K562 (cell line): Measurements from ENCODE around the gene TMC5. TPM values are rescaled to one million over a fixed set of nuclear protein-coding genes. Genes with fewer than 3 reads are reported as not detected.
A peak's percentile ranks its signal among the peaks of the same experiment; 100 is the strongest.

Source experiments
- EWSR1 ChIP-seq: fragments of 450-650 bp; IDR thresholded peaks from 2 replicates; pipeline ENCODE4 v1.6.1; 2018; ENCODE audit warnings: borderline replicate concordance, mild to moderate bottlenecking, low read depth, moderate library complexity; ENCODE audit not compliant: partially characterized antibody
- FOS ChIP-seq: IDR thresholded peaks from 3 replicates; pipeline ENCODE4 v1.6.1; 2011; ENCODE audit not compliant: insufficient read length; ENCODE audit errors: extremely low read depth
- FOXA3 ChIP-seq, 2 experiments: fragments of 450-650 bp in 1 of 2; sonication (generic) in 1 of 2; formaldehyde crosslinking; IDR thresholded peaks in 1 of 2; conservative IDR thresholded peaks in 1 of 2; 2 replicates each; pipeline versions ENCODE4 v1.4.0 to v1.8.0; 2020 to 2022; ENCODE audit warnings: mild to moderate bottlenecking in 2 of 2, missing genetic modification reagents in 1 of 2
- PHF8 ChIP-seq: fragments of 200-600 bp; sonication (generic); IDR thresholded peaks from 2 replicates; pipeline ENCODE4 v1.6.1; 2012; ENCODE audit warnings: mixed run types, mild to moderate bottlenecking, inconsistent platforms, low read length, moderate library complexity, borderline replicate concordance
- RFX7 ChIP-seq: fragments of 250-450 bp; sonication (Bioruptor Pico); IDR thresholded peaks from 2 replicates; pipeline ENCODE4 v1.5.1; 2021; ENCODE audit warnings: mild to moderate bottlenecking
- YY1 ChIP-seq, 3 experiments: IDR thresholded peaks; 2 replicates each; pipeline ENCODE4 v1.6.1; 2011; ENCODE audit warnings: low read length in 2 of 3, mild to moderate bottlenecking in 2 of 3, moderate library complexity in 2 of 3, borderline replicate concordance in 1 of 3, control low read depth in 1 of 3, low read depth in 1 of 3; ENCODE audit not compliant: insufficient read depth in 3 of 3, insufficient replicate concordance in 2 of 3, control insufficient read depth in 1 of 3, insufficient read length in 1 of 3; ENCODE audit errors: extremely low read depth in 1 of 3
- ZNF644 ChIP-seq: fragments of 200-800 bp; sonication (Bioruptor generic); IDR thresholded peaks from 2 replicates; pipeline ENCODE4 v1.6.1; 2016; ENCODE audit warnings: low read depth, missing genetic modification characterization, missing compliant biosample characterization
- polyA plus RNA-seq, 8 experiments: library from polyadenylated mRNA; depleted of rRNA in 4 of 8; stranded (reverse) in 5 of 8; unstranded in 3 of 8; fragments of >200 nt; fragmentation: Nextera tagmentation in 2 of 8; fragmentation: Illumina TruSeq in 1 of 8; extraction: Ambion mirVana in 2 of 8; extraction: Trizol in 1 of 8; gene quantifications; 2 replicates each; pipeline versions ENCODE4 v1.2.1 to v1.2.3, GENCODE V29; 2011 to 2014; ENCODE audit warnings: inconsistent platforms in 1 of 8, missing spikeins in 1 of 8
- total RNA-seq, 7 experiments: library from RNA; depleted of rRNA in 6 of 7; stranded (reverse); fragments of >200 nt in 6 of 7; fragmentation: Illumina TruSeq in 2 of 7; extraction: Trizol in 2 of 7; gene quantifications; 2 replicates each; pipeline versions ENCODE4 v1.2.1 to v1.2.3, GENCODE V29; 2011 to 2021; ENCODE audit warnings: low replicate concordance in 1 of 7
- TF ChIP-seq, protein P1 (sequence below), 3 experiments: IDR thresholded peaks in 2 of 3; conservative IDR thresholded peaks in 1 of 3; 2 replicates each; pipeline ENCODE4 v1.5.1; 2011 to 2012; ENCODE audit warnings: low read length in 3 of 3, mild to moderate bottlenecking in 3 of 3, control low read depth in 2 of 3, improper control_type of control experiment in 1 of 3, inconsistent platforms in 1 of 3, low read depth in 1 of 3, mixed read lengths in 1 of 3, moderate library complexity in 1 of 3; ENCODE audit not compliant: insufficient read depth in 2 of 3
- TF ChIP-seq, protein P2 (sequence below), 2 experiments: fragments of 450-650 bp; formaldehyde crosslinking in 1 of 2; IDR thresholded peaks; 2 replicates each; pipeline versions ENCODE4 v1.4.0 to v1.6.1; 2014 to 2020; ENCODE audit warnings: mild to moderate bottlenecking in 2 of 2, borderline replicate concordance in 1 of 2, low read depth in 1 of 2
- TF ChIP-seq, protein P3 (sequence below): fragments of 450-650 bp; IDR thresholded peaks from 2 replicates; pipeline ENCODE4 v1.6.1; 2016; ENCODE audit warnings: mild to moderate bottlenecking
- TF ChIP-seq, protein P4 (sequence below): sonication (generic); formaldehyde crosslinking; IDR thresholded peaks from 2 replicates; pipeline ENCODE4 v1.5.0; 2020; ENCODE audit warnings: missing genetic modification reagents

TMC5 gene
- total and polyA plus RNA-seq, 9 of the 15 experiments (the other 6 are each of a cell fraction or from before 2014, with no cell fraction given), result 0.83 to 2.6 (median 1.6) TPM

DNA sequence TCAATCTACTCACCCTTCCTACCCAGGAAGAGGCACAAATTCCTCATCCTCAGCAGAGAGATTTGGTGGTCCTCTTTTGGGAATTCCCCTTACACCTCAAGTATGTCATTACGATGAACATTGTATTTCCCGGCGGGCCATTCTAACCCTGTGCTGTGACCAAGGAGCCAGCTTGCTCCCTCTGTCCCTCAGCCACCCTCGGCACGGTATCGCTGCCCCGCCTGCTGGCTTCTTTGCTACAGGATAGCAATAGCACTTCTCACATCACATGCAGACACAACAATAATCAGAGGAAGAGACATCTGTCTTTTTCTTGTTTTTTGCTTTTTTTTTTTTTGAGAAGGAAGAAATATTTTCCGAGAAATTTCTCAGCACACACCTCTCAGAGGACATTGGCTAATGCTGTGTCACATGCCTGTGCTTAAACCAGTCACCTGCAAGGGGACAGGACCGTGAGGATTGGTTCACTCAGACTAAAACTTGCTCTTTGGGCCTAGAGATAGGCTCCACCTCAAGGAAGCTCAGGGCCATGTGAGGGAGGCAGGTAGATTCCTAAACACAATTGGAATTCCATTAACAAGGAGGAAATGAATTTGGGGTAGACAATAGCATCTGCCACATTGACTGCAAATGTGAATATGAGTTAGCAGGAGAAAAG, 41.2 kb downstream of the TMC5 start (continued):
- TF ChIP-seq, protein P1, sequence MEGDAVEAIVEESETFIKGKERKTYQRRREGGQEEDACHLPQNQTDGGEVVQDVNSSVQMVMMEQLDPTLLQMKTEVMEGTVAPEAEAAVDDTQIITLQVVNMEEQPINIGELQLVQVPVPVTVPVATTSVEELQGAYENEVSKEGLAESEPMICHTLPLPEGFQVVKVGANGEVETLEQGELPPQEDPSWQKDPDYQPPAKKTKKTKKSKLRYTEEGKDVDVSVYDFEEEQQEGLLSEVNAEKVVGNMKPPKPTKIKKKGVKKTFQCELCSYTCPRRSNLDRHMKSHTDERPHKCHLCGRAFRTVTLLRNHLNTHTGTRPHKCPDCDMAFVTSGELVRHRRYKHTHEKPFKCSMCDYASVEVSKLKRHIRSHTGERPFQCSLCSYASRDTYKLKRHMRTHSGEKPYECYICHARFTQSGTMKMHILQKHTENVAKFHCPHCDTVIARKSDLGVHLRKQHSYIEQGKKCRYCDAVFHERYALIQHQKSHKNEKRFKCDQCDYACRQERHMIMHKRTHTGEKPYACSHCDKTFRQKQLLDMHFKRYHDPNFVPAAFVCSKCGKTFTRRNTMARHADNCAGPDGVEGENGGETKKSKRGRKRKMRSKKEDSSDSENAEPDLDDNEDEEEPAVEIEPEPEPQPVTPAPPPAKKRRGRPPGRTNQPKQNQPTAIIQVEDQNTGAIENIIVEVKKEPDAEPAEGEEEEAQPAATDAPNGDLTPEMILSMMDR (IDR thresholded peaks at IDR 0.05 in 2 of 3, conservative IDR thresholded peaks at IDR 0.05 in 1 of 3; ENCODE audit: insufficient read depth in 2 of 3, low read depth in 1 of 3, low read length in 3 of 3), result peak in 2 of 3 experiments; percentile 13 to 35; a peak in 2 of 6 replicates
- no peak for TF ChIP-seq YY1 (IDR thresholded peaks at IDR 0.05; ENCODE audit: borderline replicate concordance in 1 of 3, control insufficient read depth in 1 of 3, extremely low read depth in 1 of 3, insufficient read depth in 3 of 3, insufficient read length in 1 of 3, insufficient replicate concordance in 2 of 3, low read depth in 1 of 3, low read length in 2 of 3)
- no peak for TF ChIP-seq PHF8
- peak; percentile 49 for TF ChIP-seq FOS
- TF ChIP-seq, protein P2, sequence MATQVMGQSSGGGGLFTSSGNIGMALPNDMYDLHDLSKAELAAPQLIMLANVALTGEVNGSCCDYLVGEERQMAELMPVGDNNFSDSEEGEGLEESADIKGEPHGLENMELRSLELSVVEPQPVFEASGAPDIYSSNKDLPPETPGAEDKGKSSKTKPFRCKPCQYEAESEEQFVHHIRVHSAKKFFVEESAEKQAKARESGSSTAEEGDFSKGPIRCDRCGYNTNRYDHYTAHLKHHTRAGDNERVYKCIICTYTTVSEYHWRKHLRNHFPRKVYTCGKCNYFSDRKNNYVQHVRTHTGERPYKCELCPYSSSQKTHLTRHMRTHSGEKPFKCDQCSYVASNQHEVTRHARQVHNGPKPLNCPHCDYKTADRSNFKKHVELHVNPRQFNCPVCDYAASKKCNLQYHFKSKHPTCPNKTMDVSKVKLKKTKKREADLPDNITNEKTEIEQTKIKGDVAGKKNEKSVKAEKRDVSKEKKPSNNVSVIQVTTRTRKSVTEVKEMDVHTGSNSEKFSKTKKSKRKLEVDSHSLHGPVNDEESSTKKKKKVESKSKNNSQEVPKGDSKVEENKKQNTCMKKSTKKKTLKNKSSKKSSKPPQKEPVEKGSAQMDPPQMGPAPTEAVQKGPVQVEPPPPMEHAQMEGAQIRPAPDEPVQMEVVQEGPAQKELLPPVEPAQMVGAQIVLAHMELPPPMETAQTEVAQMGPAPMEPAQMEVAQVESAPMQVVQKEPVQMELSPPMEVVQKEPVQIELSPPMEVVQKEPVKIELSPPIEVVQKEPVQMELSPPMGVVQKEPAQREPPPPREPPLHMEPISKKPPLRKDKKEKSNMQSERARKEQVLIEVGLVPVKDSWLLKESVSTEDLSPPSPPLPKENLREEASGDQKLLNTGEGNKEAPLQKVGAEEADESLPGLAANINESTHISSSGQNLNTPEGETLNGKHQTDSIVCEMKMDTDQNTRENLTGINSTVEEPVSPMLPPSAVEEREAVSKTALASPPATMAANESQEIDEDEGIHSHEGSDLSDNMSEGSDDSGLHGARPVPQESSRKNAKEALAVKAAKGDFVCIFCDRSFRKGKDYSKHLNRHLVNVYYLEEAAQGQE (IDR thresholded peaks at IDR 0.05; ENCODE audit: borderline replicate concordance), result peak; percentile 30; the same call in 1 of the 2 replicates
- TF ChIP-seq, protein P2 (CRISPR knock-in tag; IDR thresholded peaks at IDR 0.05; ENCODE audit: low read depth), result no peak
- no peak for TF ChIP-seq ZNF644 (tag)
- TF ChIP-seq, protein P3, sequence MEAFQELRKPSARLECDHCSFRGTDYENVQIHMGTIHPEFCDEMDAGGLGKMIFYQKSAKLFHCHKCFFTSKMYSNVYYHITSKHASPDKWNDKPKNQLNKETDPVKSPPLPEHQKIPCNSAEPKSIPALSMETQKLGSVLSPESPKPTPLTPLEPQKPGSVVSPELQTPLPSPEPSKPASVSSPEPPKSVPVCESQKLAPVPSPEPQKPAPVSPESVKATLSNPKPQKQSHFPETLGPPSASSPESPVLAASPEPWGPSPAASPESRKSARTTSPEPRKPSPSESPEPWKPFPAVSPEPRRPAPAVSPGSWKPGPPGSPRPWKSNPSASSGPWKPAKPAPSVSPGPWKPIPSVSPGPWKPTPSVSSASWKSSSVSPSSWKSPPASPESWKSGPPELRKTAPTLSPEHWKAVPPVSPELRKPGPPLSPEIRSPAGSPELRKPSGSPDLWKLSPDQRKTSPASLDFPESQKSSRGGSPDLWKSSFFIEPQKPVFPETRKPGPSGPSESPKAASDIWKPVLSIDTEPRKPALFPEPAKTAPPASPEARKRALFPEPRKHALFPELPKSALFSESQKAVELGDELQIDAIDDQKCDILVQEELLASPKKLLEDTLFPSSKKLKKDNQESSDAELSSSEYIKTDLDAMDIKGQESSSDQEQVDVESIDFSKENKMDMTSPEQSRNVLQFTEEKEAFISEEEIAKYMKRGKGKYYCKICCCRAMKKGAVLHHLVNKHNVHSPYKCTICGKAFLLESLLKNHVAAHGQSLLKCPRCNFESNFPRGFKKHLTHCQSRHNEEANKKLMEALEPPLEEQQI, result no peak
- TF ChIP-seq FOXA3 (CRISPR knock-in tag; conservative IDR thresholded peaks at IDR 0.05 in 1 of 2, IDR thresholded peaks at IDR 0.05 in 1 of 2), result no peak
- TF ChIP-seq EWSR1, result no peak
- TF ChIP-seq, protein P4, sequence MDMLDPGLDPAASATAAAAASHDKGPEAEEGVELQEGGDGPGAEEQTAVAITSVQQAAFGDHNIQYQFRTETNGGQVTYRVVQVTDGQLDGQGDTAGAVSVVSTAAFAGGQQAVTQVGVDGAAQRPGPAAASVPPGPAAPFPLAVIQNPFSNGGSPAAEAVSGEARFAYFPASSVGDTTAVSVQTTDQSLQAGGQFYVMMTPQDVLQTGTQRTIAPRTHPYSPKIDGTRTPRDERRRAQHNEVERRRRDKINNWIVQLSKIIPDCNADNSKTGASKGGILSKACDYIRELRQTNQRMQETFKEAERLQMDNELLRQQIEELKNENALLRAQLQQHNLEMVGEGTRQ, result peak; percentile 76
- TF ChIP-seq RFX7 (CRISPR knock-in tag), result no peak
